K562 (cell line): ENCODE data around the gene XCL2. TPM values are rescaled to one million over a fixed set of nuclear protein-coding genes. Genes with fewer than 3 reads are reported as not detected.

Experiments
- ATAC-seq: fragments of 200-7000 bp; cut with Tn5 transposase; 3 replicates; pipeline ENCODE4 v1.9.1; 2020; ENCODE audit warnings: moderate library complexity
- BruUV-seq: library from RNA; stranded (reverse); fragments of 400-500 nt; replicated peaks from 2 replicates; lab custom pipeline; 2021; lab: Mats Ljungman, UMichigan
- CTCF ChIA-PET: fragments of 300-600 bp; formaldehyde crosslinking; extraction: SDS; loops from one replicate; lab custom pipeline; 2021; ENCODE audit warnings: low intra/inter-chr PET ratio; lab: Yijun Ruan, JAX
- POLR2A ChIA-PET: fragments of 300-600, 350-650 bp; sonication (Branson Sonifier 250); formaldehyde crosslinking; extraction: SDS; loops from one replicate; lab custom pipeline; 2021; ENCODE audit warnings: antibody characterized with exemption, inconsistent platforms; lab: Yijun Ruan, JAX
- DNase-seq, 4 experiments: peaks; one replicate each; pipeline versions ENCODE4 v3.0.0 to v3.0.0-alpha.2; 2011 to 2018; ENCODE audit warnings: low spot score in 3 of 4, mixed read lengths in 3 of 4; ENCODE audit errors: extremely low read depth in 1 of 4
- FAIRE-seq: peaks from 2 replicates; lab custom pipeline; 2011; peaks lifted over from hg19 to GRCh38; lab: Jason Lieb, UNC
- H2AFZ ChIP-seq: 2 replicates; pipeline ENCODE4 v1.6.0; 2011; ENCODE audit warnings: low read depth, low read length, control low read depth, inconsistent platforms
- H3K27ac ChIP-seq: fragments of 200-600 bp; 3 replicates; pipeline ENCODE4 v1.8.0; 2011; ENCODE audit warnings: low read depth, mild to moderate bottlenecking, control low read depth, inconsistent platforms, low read length, moderate library complexity, mixed read lengths; ENCODE audit errors: extremely low read depth
- H3K27me3 ChIP-seq, 2 experiments: fragments of 300-600 bp in 1 of 2; 2 replicates in 1 of 2; 3 replicates in 1 of 2; pipeline versions ENCODE4 v1.6.0 to v1.8.0; 2011; ENCODE audit warnings: inconsistent platforms in 2 of 2, low read length in 2 of 2, mild to moderate bottlenecking in 1 of 2, mixed read lengths in 1 of 2, moderate library complexity in 1 of 2; ENCODE audit not compliant: control insufficient read depth in 2 of 2, insufficient read depth in 2 of 2
- H3K36me3 ChIP-seq: fragments of 300-600 bp; 3 replicates; pipeline ENCODE4 v1.8.0; 2011; ENCODE audit warnings: mild to moderate bottlenecking, low read length, inconsistent platforms; ENCODE audit not compliant: control insufficient read depth, insufficient read depth
- H3K4me1 ChIP-seq, 2 experiments: fragments of 200-600 bp in 1 of 2; replicated peaks in 1 of 2; 2 replicates in 1 of 2; 3 replicates in 1 of 2; pipeline versions ENCODE4 v1.5.1 to v1.8.0; 2011; ENCODE audit warnings: inconsistent platforms in 2 of 2, low read length in 2 of 2, mild to moderate bottlenecking in 1 of 2, mixed read lengths in 1 of 2, moderate library complexity in 1 of 2; ENCODE audit not compliant: control insufficient read depth in 2 of 2, insufficient read depth in 2 of 2
- H3K4me2 ChIP-seq: 2 replicates; pipeline ENCODE4 v1.6.1; 2011; ENCODE audit warnings: low read length, control low read depth, inconsistent platforms, mixed read lengths; ENCODE audit not compliant: insufficient read depth
- H3K4me3 ChIP-seq: fragments of 200-600 bp; sonication (generic), shearing (Covaris generic); 2 replicates; pipeline ENCODE4 v1.5.1; 2016; ENCODE audit warnings: control low read depth, inconsistent platforms
- H3K79me2 ChIP-seq: fragments of 200-600 bp; 3 replicates; pipeline ENCODE4 v1.8.0; 2011; ENCODE audit warnings: low read length, inconsistent platforms; ENCODE audit not compliant: control insufficient read depth, insufficient read depth
- H3K9ac ChIP-seq, 2 experiments: 2 replicates each; pipeline versions ENCODE4 v1.6.0 to v1.6.1; 2011; ENCODE audit warnings: low read depth in 2 of 2, low read length in 2 of 2, control low read depth in 1 of 2, inconsistent platforms in 1 of 2, mild to moderate bottlenecking in 1 of 2, mixed read lengths in 1 of 2; ENCODE audit not compliant: insufficient read depth in 1 of 2
- H3K9me1 ChIP-seq: one replicate; pipeline ENCODE4 v1.6.0; 2011; ENCODE audit warnings: inconsistent platforms, mild to moderate bottlenecking, low read length, moderate library complexity; ENCODE audit not compliant: control insufficient read depth, insufficient read depth
- H3K9me3 ChIP-seq: replicated peaks from 2 replicates; pipeline ENCODE4 v1.5.1; 2011; ENCODE audit warnings: low read depth, low read length, inconsistent platforms; ENCODE audit not compliant: control insufficient read depth, insufficient read depth
- H4K20me1 ChIP-seq: replicated peaks from 2 replicates; pipeline ENCODE4 v1.6.1; 2011; ENCODE audit warnings: low read length, inconsistent platforms, mixed read lengths; ENCODE audit not compliant: control insufficient read depth, insufficient read depth
- FOXJ3 ChIP-seq: sonication (generic); formaldehyde crosslinking; IDR thresholded peaks from 2 replicates; pipeline ENCODE4 v1.4.0; 2020; ENCODE audit warnings: mild to moderate bottlenecking, missing genetic modification reagents
- GABPB2 ChIP-seq: fragments of 250-450 bp; sonication (Bioruptor Pico); conservative IDR thresholded peaks from 2 replicates; pipeline ENCODE4 v1.5.1; 2021; ENCODE audit warnings: mild to moderate bottlenecking
- MYNN ChIP-seq, 2 experiments: sonication (generic); formaldehyde crosslinking in 1 of 2; IDR thresholded peaks; 2 replicates each; pipeline versions ENCODE4 v1.5.0 to v1.6.1; 2016 to 2020; ENCODE audit warnings: antibody characterized with exemption in 1 of 2, missing genetic modification reagents in 1 of 2
- NRF1 ChIP-seq, 2 experiments: fragments of 450-650 bp; IDR thresholded peaks in 1 of 2; conservative IDR thresholded peaks in 1 of 2; 2 replicates each; pipeline ENCODE4 v1.6.1; 2014; ENCODE audit warnings: mild to moderate bottlenecking in 2 of 2
- XRCC5 ChIP-seq: fragments of 200-400 bp; formaldehyde crosslinking; IDR thresholded peaks from 2 replicates; pipeline ENCODE4 v1.6.1; 2017; ENCODE audit warnings: low read depth, mild to moderate bottlenecking, low read length
- WGBS: fragments of 100-300 bp; shearing (Covaris generic); methylation state at CpG from one replicate; pipeline ENCODE4 v1.1.6; 2016; ENCODE audit warnings: low coverage, mixed read lengths; ENCODE audit not compliant: insufficient coverage; ENCODE audit errors: missing lambda C conversion rate; 5-methylcytosine and 5-hydroxymethylcytosine counted together
- in situ Hi-C: fragments of 300-500 bp; cut with MboI; formaldehyde crosslinking; loops from 4 replicates; pipeline ENCODE4 v1.15.0; 2018; ENCODE audit warnings: inconsistent platforms, mixed read lengths
- intact Hi-C: fragments of 100-400 bp; cut with micrococcal nuclease; formaldehyde crosslinking; loops from 2 replicates; pipeline ENCODE4 v1.14.2; 2022
- polyA plus RNA-seq, 8 experiments: library from polyadenylated mRNA; depleted of rRNA in 4 of 8; stranded (reverse) in 5 of 8; unstranded in 3 of 8; fragments of >200 nt; fragmentation: Nextera tagmentation in 2 of 8; fragmentation: Illumina TruSeq in 1 of 8; extraction: Ambion mirVana in 2 of 8; extraction: Trizol in 1 of 8; gene quantifications; 2 replicates each; pipeline versions ENCODE4 v1.2.1 to v1.2.3, GENCODE V29; 2011 to 2014; ENCODE audit warnings: inconsistent platforms in 1 of 8, missing spikeins in 1 of 8
- total RNA-seq, 7 experiments: library from RNA; depleted of rRNA in 6 of 7; stranded (reverse); fragments of >200 nt in 6 of 7; fragmentation: Illumina TruSeq in 2 of 7; extraction: Trizol in 2 of 7; gene quantifications; 2 replicates each; pipeline versions ENCODE4 v1.2.1 to v1.2.3, GENCODE V29; 2011 to 2021; ENCODE audit warnings: low replicate concordance in 1 of 7
- TF ChIP-seq, protein P1 (sequence below), 2 experiments: fragments of 450-650 bp in 1 of 2; sonication (generic) in 1 of 2; formaldehyde crosslinking in 1 of 2; IDR thresholded peaks in 1 of 2; conservative IDR thresholded peaks in 1 of 2; 2 replicates each; pipeline versions ENCODE4 v1.6.1 to v1.8.1; 2016 to 2023; ENCODE audit warnings: mild to moderate bottlenecking in 2 of 2, moderate library complexity in 2 of 2, inconsistent platforms in 1 of 2, missing genetic modification reagents in 1 of 2
- TF ChIP-seq, protein P2 (sequence below), 3 experiments: fragments of 200-800 bp in 1 of 3; fragments of 250-450 bp in 1 of 3; fragments of 450-650 bp in 1 of 3; sonication (Bioruptor Pico) in 1 of 3; sonication (Bioruptor generic) in 1 of 3; formaldehyde crosslinking in 1 of 3; IDR thresholded peaks; 2 replicates each; pipeline versions ENCODE4 v1.6.1 to v1.8.0; 2016 to 2022; ENCODE audit warnings: mild to moderate bottlenecking in 2 of 3, missing genetic modification characterization in 2 of 3, missing compliant biosample characterization in 1 of 3, moderate library complexity in 1 of 3
- TF ChIP-seq, protein P3 (sequence below): fragments of 250-450 bp; sonication (Bioruptor Pico); IDR thresholded peaks from 2 replicates; pipeline ENCODE4 v1.8.0; 2021; ENCODE audit warnings: moderate library complexity, mild to moderate bottlenecking, inconsistent platforms

XCL2 gene
- total and polyA plus RNA-seq, 9 of the 15 experiments (the other 6 are each of a cell fraction or from before 2014, with no cell fraction given) = not detected

DNA sequence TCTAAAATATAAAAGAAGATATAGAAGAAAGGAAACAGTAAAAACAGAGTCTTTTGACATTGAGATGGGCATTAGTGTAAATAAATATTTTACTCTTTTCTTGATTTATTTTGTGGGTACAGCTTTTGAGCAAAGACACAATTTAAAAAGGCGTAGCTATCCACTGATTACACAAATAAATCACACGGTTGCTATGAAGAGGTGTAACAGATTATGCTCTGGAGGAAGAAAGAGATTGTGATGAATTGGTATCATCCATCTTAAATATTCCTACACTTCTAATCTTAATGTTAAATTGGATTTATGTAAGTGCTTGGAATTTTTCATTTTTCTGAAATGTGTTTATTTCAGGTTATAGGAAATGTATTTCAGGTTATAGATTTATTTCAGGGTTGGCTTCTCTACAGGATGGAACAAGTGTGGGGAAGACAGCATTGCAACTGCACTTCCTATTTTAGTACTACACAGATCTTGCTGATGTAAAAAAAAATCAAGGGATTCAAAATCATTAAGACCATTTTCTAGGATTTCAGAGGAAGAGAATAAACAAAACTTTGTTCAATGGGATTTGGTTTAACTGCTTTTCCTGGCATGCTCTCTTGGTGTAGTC is 47.9 kb upstream of the XCL2 start:
- H3K4me1 ChIP-seq = no peaks in the 10 kb centered on the region
- no peaks in the 10 kb centered on the region for H3K9me3 ChIP-seq
- DNase-seq = no peak
- H3K36me3 ChIP-seq = no peaks in the 10 kb centered on the region
- H3K4me3 ChIP-seq = no peak overlapping the region
- H3K27me3 ChIP-seq = no peaks in the 10 kb centered on the region; a peak in 1 of 5 replicates
- H3K9me1 ChIP-seq = no peaks in the 10 kb centered on the region
- ATAC-seq = no peak
- in situ Hi-C loops = no loop called here
- intact Hi-C loops = no loop called here
- no peaks in the 10 kb centered on the region for H4K20me1 ChIP-seq
- no peak overlapping the region for H3K4me2 ChIP-seq
- TF ChIP-seq NRF1 (conservative IDR thresholded peaks at IDR 0.05 in 1 of 2, IDR thresholded peaks at IDR 0.05 in 1 of 2) = no peak
- no peaks in the 10 kb centered on the region for H3K79me2 ChIP-seq
- CTCF ChIA-PET = no interaction called here
- H2AFZ ChIP-seq = no peak overlapping the region
- no peak for FAIRE-seq
- BruUV-seq = no TSS peak
- 3% methylated on average over 2 of the region's 2 CpGs for WGBS
- POLR2A ChIA-PET = no interaction called here
- H3K9ac ChIP-seq = no peak overlapping the region
- H3K27ac ChIP-seq = no peak overlapping the region

DNA sequence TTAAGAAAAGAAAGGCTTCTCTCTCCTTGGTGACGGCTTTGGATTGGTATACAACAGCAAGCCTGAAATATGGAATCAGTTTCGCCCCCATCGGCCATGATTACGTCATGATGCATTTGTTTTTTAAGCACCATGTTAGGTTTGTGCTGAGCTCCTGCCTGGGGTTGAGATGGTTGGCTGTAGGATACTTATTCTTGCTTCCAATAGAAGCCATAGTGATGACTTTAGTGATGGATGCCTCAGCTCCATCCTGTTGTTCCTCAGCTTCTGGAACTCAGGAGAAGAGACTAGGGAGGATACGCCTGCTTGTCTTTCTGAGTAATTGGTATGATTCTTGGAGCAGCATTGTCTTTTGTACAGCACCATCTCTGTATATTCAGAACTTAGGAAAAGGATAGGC is 47.3 kb upstream of the XCL2 start:
- no peak overlapping the region for H3K9ac ChIP-seq
- H3K4me2 ChIP-seq = no peak overlapping the region
- no peak overlapping the region for H3K4me3 ChIP-seq
- TF ChIP-seq, protein P1, sequence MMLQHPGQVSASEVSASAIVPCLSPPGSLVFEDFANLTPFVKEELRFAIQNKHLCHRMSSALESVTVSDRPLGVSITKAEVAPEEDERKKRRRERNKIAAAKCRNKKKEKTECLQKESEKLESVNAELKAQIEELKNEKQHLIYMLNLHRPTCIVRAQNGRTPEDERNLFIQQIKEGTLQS (IDR thresholded peaks at IDR 0.05) = peak; percentile 41; the same call in 1 of the 2 replicates
- TF ChIP-seq, protein P1 (CRISPR knock-in tag; conservative IDR thresholded peaks at IDR 0.05) = no peak
- TF ChIP-seq MYNN (IDR thresholded peaks at IDR 0.05) (no peak), MYNN (CRISPR knock-in tag; IDR thresholded peaks at IDR 0.05) (no peak), FOXJ3 (no peak), XRCC5 (no peak), GABPB2 (no peak)
- TF ChIP-seq, protein P2, sequence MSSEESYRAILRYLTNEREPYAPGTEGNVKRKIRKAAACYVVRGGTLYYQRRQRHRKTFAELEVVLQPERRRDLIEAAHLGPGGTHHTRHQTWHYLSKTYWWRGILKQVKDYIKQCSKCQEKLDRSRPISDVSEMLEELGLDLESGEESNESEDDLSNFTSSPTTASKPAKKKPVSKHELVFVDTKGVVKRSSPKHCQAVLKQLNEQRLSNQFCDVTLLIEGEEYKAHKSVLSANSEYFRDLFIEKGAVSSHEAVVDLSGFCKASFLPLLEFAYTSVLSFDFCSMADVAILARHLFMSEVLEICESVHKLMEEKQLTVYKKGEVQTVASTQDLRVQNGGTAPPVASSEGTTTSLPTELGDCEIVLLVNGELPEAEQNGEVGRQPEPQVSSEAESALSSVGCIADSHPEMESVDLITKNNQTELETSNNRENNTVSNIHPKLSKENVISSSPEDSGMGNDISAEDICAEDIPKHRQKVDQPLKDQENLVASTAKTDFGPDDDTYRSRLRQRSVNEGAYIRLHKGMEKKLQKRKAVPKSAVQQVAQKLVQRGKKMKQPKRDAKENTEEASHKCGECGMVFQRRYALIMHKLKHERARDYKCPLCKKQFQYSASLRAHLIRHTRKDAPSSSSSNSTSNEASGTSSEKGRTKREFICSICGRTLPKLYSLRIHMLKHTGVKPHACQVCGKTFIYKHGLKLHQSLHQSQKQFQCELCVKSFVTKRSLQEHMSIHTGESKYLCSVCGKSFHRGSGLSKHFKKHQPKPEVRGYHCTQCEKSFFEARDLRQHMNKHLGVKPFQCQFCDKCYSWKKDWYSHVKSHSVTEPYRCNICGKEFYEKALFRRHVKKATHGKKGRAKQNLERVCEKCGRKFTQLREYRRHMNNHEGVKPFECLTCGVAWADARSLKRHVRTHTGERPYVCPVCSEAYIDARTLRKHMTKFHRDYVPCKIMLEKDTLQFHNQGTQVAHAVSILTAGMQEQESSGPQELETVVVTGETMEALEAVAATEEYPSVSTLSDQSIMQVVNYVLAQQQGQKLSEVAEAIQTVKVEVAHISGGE (CRISPR knock-in tag; IDR thresholded peaks at IDR 0.05) = no peak
- TF ChIP-seq, protein P3, sequence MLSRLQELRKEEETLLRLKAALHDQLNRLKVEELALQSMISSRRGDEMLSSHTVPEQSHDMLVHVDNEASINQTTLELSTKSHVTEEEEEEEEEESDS (CRISPR knock-in tag) = no peak
- H3K9me3 ChIP-seq = no peaks in the 10 kb centered on the region
- no TSS peak for BruUV-seq
- no peaks in the 10 kb centered on the region for H4K20me1 ChIP-seq
- H3K27me3 ChIP-seq = no peaks in the 10 kb centered on the region; a peak in 1 of 5 replicates
- WGBS = 1% methylated on average over 5 of the region's 5 CpGs
- ChIA-PET POLR2A (no interaction called here), CTCF (no interaction called here)
- no peaks in the 10 kb centered on the region for H3K4me1 ChIP-seq
- FAIRE-seq = no peak
- no peak overlapping the region for H3K27ac ChIP-seq
- H3K9me1 ChIP-seq = no peaks in the 10 kb centered on the region
- no peak for DNase-seq
- ATAC-seq = no peak
- no peaks in the 10 kb centered on the region for H3K36me3 ChIP-seq
- H3K79me2 ChIP-seq = no peaks in the 10 kb centered on the region
- intact Hi-C loops (no loop called here), in situ Hi-C loops (no loop called here)
- no peak overlapping the region for H2AFZ ChIP-seq
